Keratinocyte (primary cell): Measurements from ENCODE around the gene HAP1. TPM values are rescaled to one million over a fixed set of nuclear protein-coding genes. Genes with fewer than 3 reads are reported as not detected.

Experiments used
- DNase-seq: peaks from one replicate; pipeline ENCODE4 v3.0.0-alpha.2; 2011; ENCODE audit warnings: low read depth, missing footprints, low spot score
- FAIRE-seq: peaks from 2 replicates; lab custom pipeline; 2011; peaks lifted over from hg19 to GRCh38; lab: Jason Lieb, UNC
- H2AFZ ChIP-seq: 2 replicates; pipeline ENCODE4 v1.6.0; 2012; ENCODE audit warnings: low read length, control low read depth, inconsistent platforms; ENCODE audit not compliant: control insufficient read depth
- H3K27ac ChIP-seq: 2 replicates; pipeline ENCODE4 v1.5.1; 2011; ENCODE audit warnings: low read length; ENCODE audit not compliant: control insufficient read depth, insufficient read depth
- H3K27me3 ChIP-seq: 3 replicates; pipeline ENCODE4 v1.6.0; 2011; ENCODE audit warnings: low read length; ENCODE audit not compliant: control insufficient read depth, insufficient read depth; ENCODE audit errors: extremely low read depth
- H3K36me3 ChIP-seq, 2 experiments: 2 replicates in 1 of 2; 3 replicates in 1 of 2; pipeline ENCODE4 v1.5.1; 2011; ENCODE audit warnings: low read length in 2 of 2, mild to moderate bottlenecking in 1 of 2; ENCODE audit not compliant: control insufficient read depth in 2 of 2, insufficient read depth in 2 of 2; ENCODE audit errors: extremely low read depth in 1 of 2
- H3K4me1 ChIP-seq: 3 replicates; pipeline ENCODE4 v1.5.1; 2011; ENCODE audit warnings: low read length; ENCODE audit not compliant: control insufficient read depth, insufficient read depth; ENCODE audit errors: extremely low read depth
- H3K4me2 ChIP-seq: 3 replicates; pipeline ENCODE4 v1.6.0; 2011; ENCODE audit warnings: low read depth, low read length; ENCODE audit not compliant: control insufficient read depth, insufficient read depth; ENCODE audit errors: extremely low read depth
- H3K4me3 ChIP-seq, 3 experiments: fragments of 200-600 bp in 1 of 3; sonication (generic) in 1 of 3; 2 replicates in 2 of 3; 3 replicates in 1 of 3; pipeline ENCODE4 v1.5.1; 2011 to 2016; ENCODE audit warnings: low read length in 3 of 3, mild to moderate bottlenecking in 3 of 3, control low read depth in 2 of 3, inconsistent platforms in 1 of 3, low read depth in 1 of 3, mixed read lengths in 1 of 3, mixed run types in 1 of 3, moderate library complexity in 1 of 3; ENCODE audit not compliant: control insufficient read depth in 2 of 3, insufficient read depth in 2 of 3; ENCODE audit errors: extremely low read depth in 1 of 3
- H3K79me2 ChIP-seq: 2 replicates; pipeline ENCODE4 v1.6.0; 2012; ENCODE audit warnings: low read length; ENCODE audit not compliant: control insufficient read depth, insufficient read depth
- H3K9ac ChIP-seq: 3 replicates; pipeline ENCODE4 v1.6.0; 2011; ENCODE audit warnings: low read length; ENCODE audit not compliant: control insufficient read depth, insufficient read depth; ENCODE audit errors: extremely low read depth
- H3K9me1 ChIP-seq: 3 replicates; pipeline ENCODE4 v1.6.0; 2011; ENCODE audit warnings: low read length; ENCODE audit not compliant: control insufficient read depth, insufficient read depth; ENCODE audit errors: extremely low read depth
- H3K9me3 ChIP-seq: 2 replicates; pipeline ENCODE4 v1.5.1; 2012; ENCODE audit warnings: low read depth, low read length; ENCODE audit not compliant: control insufficient read depth
- H4K20me1 ChIP-seq: 3 replicates; pipeline ENCODE4 v1.6.0; 2011; ENCODE audit warnings: low read length; ENCODE audit not compliant: control insufficient read depth, insufficient read depth; ENCODE audit errors: extremely low read depth
- EZH2 ChIP-seq: IDR thresholded peaks from one replicate; pipeline ENCODE4 v1.6.1; 2012; ENCODE audit warnings: inconsistent platforms, mild to moderate bottlenecking, low read length, moderate library complexity
- dilution Hi-C: fragments of 300-500 bp; cut with MboI; formaldehyde crosslinking; loops from one replicate; pipeline ENCODE4 v1.7.0; 2020; ENCODE audit warnings: low sequenced_read_pairs; ENCODE audit not compliant: extremely low pct_ligation_motif_present
- polyA plus RNA-seq, 5 experiments: library from polyadenylated mRNA; depleted of rRNA in 3 of 5; stranded (reverse) in 3 of 5; stranded (forward) in 1 of 5; unstranded in 1 of 5; fragments of >200 nt; gene quantifications; 1 replicate in 1 of 5; 2 replicates in 3 of 5; 3 replicates in 1 of 5; pipeline versions ENCODE4 v1.2.1 to v1.2.3, GENCODE V29; 2011 to 2012; ENCODE audit warnings: missing spikeins in 2 of 5, low read depth in 1 of 5, low replicate concordance in 1 of 5
- TF ChIP-seq, protein P1 (sequence below), 3 experiments: IDR thresholded peaks in 1 of 3; conservative IDR thresholded peaks in 1 of 3; optimal IDR thresholded peaks in 1 of 3; 2 replicates in 2 of 3; 3 replicates in 1 of 3; pipeline versions ENCODE3 to v1.5.1; 2011; ENCODE audit warnings: low read length in 3 of 3, mild to moderate bottlenecking in 3 of 3, moderate library complexity in 2 of 3, control low read depth in 1 of 3, inconsistent platforms in 1 of 3; ENCODE audit not compliant: insufficient read depth in 2 of 3; ENCODE audit errors: extremely low read depth in 1 of 3

The HAP1 gene
- polyA plus RNA-seq, 1 donor (not counting 4 experiments of a cell fraction or from before 2014, with no cell fraction given) = 1.6 TPM

DNA sequence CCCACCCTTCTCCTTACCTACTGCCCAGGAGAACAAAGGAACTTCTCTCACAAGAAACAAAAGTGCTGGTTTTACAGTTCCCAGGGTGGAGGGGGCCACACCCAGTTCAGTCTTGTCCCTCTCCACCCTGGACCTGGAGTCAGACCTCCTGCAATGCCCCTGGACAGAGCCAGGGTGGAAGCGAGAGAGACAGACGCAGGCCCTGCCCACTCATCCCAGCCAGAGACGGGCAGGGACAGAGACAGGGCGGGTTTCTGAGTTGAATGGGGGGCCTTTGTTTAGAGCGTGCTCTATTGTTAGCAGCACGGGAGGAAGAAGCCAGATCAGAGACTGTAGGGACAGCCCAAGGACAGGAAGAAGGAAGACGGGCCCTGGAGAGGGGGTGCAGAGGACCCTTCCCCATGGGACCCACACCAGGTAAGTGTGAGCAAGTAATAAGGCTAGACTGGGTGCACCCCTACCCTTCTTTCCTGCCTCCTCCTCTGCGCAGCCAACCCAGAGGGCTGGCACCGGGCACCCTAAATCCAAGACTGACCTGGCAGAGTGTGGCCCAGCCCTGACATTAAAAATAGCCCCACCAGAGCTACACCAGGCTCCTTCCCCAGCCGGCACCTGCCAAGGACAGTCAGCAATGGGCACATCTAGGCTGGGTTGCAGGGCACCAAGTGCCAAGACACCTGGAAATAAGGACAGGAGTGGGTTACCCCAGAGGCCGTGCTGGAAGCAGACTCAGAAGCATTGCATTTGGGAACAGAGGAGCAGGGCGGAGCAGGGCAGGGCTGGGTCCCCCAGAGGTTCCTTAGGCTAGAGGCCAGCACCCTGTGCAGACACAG lies 41.2 kb upstream of the HAP1 start:
- FAIRE-seq = peak; percentile 75
- peak overlapping the region; percentile 62 for H3K4me2 ChIP-seq
- H4K20me1 ChIP-seq = peaks cover 27% of the 10 kb centered on the region
- TF ChIP-seq EZH2 = no peak
- H3K4me1 ChIP-seq = peaks cover 76% of the 10 kb centered on the region
- no peaks in the 10 kb centered on the region for H3K9me3 ChIP-seq
- no peaks in the 10 kb centered on the region for H3K27me3 ChIP-seq
- H3K36me3 ChIP-seq = peaks cover 30 to 42% of the 10 kb centered on the region in 2 experiments
- H3K4me3 ChIP-seq = peak overlapping the region in 2 of 3 experiments; percentile 19 to 35
- no peak overlapping the region for H2AFZ ChIP-seq
- H3K9ac ChIP-seq = peak overlapping the region; percentile 47
- DNase-seq = no peak
- H3K79me2 ChIP-seq = peaks cover 84% of the 10 kb centered on the region
- H3K27ac ChIP-seq = peak overlapping the region; percentile 75
- H3K9me1 ChIP-seq = peaks cover 3% of the 10 kb centered on the region
- dilution Hi-C loops = no loop called here

DNA sequence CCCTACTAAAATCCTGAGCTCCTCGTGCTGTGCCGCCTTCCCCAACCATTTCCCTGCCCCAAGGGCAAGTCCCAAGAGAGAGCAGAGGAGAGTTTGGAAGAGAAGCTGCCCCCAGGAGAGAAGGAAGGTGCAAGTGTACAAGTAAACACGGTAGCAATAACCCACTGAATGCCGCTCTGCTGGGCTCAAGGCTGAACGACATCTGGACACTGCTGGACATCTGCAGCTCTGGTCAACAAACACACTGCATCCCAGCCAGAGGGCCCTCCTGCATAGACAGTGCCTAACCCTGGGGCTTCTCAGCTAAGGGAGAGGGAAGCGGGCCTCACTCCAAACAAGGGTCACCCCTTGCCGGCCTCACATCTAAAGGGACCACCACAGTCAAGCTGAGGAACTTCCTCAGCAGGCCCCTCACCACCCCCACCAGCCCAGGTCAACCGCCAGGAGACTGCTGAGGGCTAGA lies 39.3 kb upstream of the HAP1 start:
- Histone ChIP-seq H3K9me3 (no peaks in the 10 kb centered on the region), H3K27me3 (no peaks in the 10 kb centered on the region), H3K27ac (peak overlapping the region; percentile 98), H3K79me2 (peaks cover 78% of the 10 kb centered on the region), H3K9me1 (peaks cover 3% of the 10 kb centered on the region), H3K4me3 (peak overlapping the region in 2 of 3 experiments; percentile 17 to 24), H3K4me1 (peaks cover 64% of the 10 kb centered on the region), H3K4me2 (peak overlapping the region; percentile 63), H3K9ac (peak overlapping the region; percentile 81), H2AFZ (no peak overlapping the region), H4K20me1 (peaks cover 28% of the 10 kb centered on the region), H3K36me3 (peaks cover 41 to 47% of the 10 kb centered on the region in 2 experiments)
- DNase-seq (no peak), FAIRE-seq (no peak)
- dilution Hi-C loops = no loop called here
- no peak for TF ChIP-seq EZH2
- TF ChIP-seq, protein P1, sequence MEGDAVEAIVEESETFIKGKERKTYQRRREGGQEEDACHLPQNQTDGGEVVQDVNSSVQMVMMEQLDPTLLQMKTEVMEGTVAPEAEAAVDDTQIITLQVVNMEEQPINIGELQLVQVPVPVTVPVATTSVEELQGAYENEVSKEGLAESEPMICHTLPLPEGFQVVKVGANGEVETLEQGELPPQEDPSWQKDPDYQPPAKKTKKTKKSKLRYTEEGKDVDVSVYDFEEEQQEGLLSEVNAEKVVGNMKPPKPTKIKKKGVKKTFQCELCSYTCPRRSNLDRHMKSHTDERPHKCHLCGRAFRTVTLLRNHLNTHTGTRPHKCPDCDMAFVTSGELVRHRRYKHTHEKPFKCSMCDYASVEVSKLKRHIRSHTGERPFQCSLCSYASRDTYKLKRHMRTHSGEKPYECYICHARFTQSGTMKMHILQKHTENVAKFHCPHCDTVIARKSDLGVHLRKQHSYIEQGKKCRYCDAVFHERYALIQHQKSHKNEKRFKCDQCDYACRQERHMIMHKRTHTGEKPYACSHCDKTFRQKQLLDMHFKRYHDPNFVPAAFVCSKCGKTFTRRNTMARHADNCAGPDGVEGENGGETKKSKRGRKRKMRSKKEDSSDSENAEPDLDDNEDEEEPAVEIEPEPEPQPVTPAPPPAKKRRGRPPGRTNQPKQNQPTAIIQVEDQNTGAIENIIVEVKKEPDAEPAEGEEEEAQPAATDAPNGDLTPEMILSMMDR (optimal IDR thresholded peaks at IDR 0.05 in 1 of 3, IDR thresholded peaks at IDR 0.05 in 1 of 3, conservative IDR thresholded peaks at IDR 0.05 in 1 of 3; ENCODE audit: extremely low read depth in 1 of 3, insufficient read depth in 2 of 3, low read length in 3 of 3) = no peak
